CD4-positive, alpha-beta memory T cell (primary cell): ENCODE data around the gene FAM76A. TPM values are rescaled to one million over a fixed set of nuclear protein-coding genes. Genes with fewer than 3 reads are reported as not detected.
"Not testable (repeated sequence)": the region's sequence is repeated elsewhere in the genome, so short reads cannot be mapped to it uniquely, and the experiment has no call there.

Experiments used
- CTCF ChIA-PET: fragments of 350-600 bp; sonication (Branson Sonifier 250); formaldehyde crosslinking; loops from one replicate; lab custom pipeline; 2021; ENCODE audit warnings: inconsistent platforms; ENCODE audit not compliant: partially characterized antibody; lab: Charles Lee
- POLR2A ChIA-PET: fragments of 350-600 bp; sonication (Branson Sonifier 250); formaldehyde crosslinking; loops from one replicate; lab custom pipeline; 2021; ENCODE audit not compliant: partially characterized antibody; lab: Charles Lee
- DNase-seq, 5 donors: peaks; one replicate each; pipeline versions ENCODE4 v3.0.0 to v3.0.0-alpha.2; 2020 to 2022; ENCODE audit warnings: mixed read lengths in 1 of 5
- H3K27ac ChIP-seq: one replicate; pipeline ENCODE4 v1.7.0; 2013; ENCODE audit warnings: low read depth, low read length
- H3K27me3 ChIP-seq: 2 replicates; pipeline ENCODE4 v1.7.0; 2013; ENCODE audit warnings: mild to moderate bottlenecking, low read length, moderate library complexity; ENCODE audit not compliant: insufficient read depth
- H3K36me3 ChIP-seq: 2 replicates; pipeline ENCODE4 v1.7.0; 2013; ENCODE audit warnings: mild to moderate bottlenecking, low read length, moderate library complexity; ENCODE audit not compliant: insufficient read depth
- H3K4me1 ChIP-seq: 2 replicates; pipeline ENCODE4 v1.7.0; 2013; ENCODE audit warnings: mild to moderate bottlenecking, low read length, moderate library complexity; ENCODE audit not compliant: insufficient read depth
- H3K4me3 ChIP-seq, 2 donors: one replicate each; pipeline ENCODE4 v1.7.0; 2013; ENCODE audit warnings: low read length in 2 of 2, mild to moderate bottlenecking in 1 of 2
- H3K9me3 ChIP-seq, 2 donors: one replicate each; pipeline ENCODE4 v1.7.0; 2013; ENCODE audit warnings: low read length in 2 of 2, control low read depth in 1 of 2; ENCODE audit not compliant: control insufficient read depth in 1 of 2
- H3K27ac Mint-ChIP-seq, 7 donors: one replicate each; pipeline ENCODE4 v1.8.0; 2020 to 2021; ENCODE audit warnings: mixed read lengths in 7 of 7, mild to moderate bottlenecking in 6 of 7, inconsistent platforms in 3 of 7, moderate library complexity in 3 of 7
- H3K27me3 Mint-ChIP-seq, 2 donors: one replicate each; pipeline ENCODE4 v1.8.0; 2020 to 2021; ENCODE audit warnings: mixed read lengths in 2 of 2
- H3K36me3 Mint-ChIP-seq, 2 donors: one replicate each; pipeline ENCODE4 v1.8.0; 2020 to 2021; ENCODE audit warnings: mixed read lengths in 2 of 2, inconsistent platforms in 1 of 2, mild to moderate bottlenecking in 1 of 2
- H3K4me1 Mint-ChIP-seq, 4 donors: one replicate each; pipeline ENCODE4 v1.8.0; 2020 to 2021; ENCODE audit warnings: mixed read lengths in 4 of 4, mild to moderate bottlenecking in 1 of 4
- H3K4me3 Mint-ChIP-seq, 8 donors: one replicate each; pipeline ENCODE4 v1.8.0; 2020 to 2021; ENCODE audit warnings: mixed read lengths in 8 of 8, mild to moderate bottlenecking in 7 of 8, moderate library complexity in 6 of 8, inconsistent platforms in 3 of 8
- H3K9me3 Mint-ChIP-seq, 8 donors: one replicate each; pipeline ENCODE4 v1.8.0; 2020 to 2021; ENCODE audit warnings: mixed read lengths in 8 of 8, mild to moderate bottlenecking in 5 of 8, inconsistent platforms in 3 of 8, moderate library complexity in 1 of 8
- intact Hi-C: fragments of 100-400 bp; cut with micrococcal nuclease; formaldehyde crosslinking; loops from one replicate; pipeline ENCODE4 v1.15.1; 2023
- polyA plus RNA-seq, 2 donors: library from polyadenylated mRNA; unstranded; fragments of 300-500 nt; fragmentation: Illumina TruSeq; gene quantifications; one replicate each; pipeline ENCODE4 v1.2.3, GENCODE V29; 2021
- total RNA-seq, 2 experiments: library from RNA; stranded (reverse); gene quantifications; one replicate each; pipeline ENCODE4 v1.2.3, GENCODE V29; 2021

Gene FAM76A
- total RNA-seq (10 to 100 TPM; 22.8 to 26.0 TPM), polyA plus RNA-seq (10 to 100 TPM in 1 of 2 donors, 1 to 10 TPM in 1; 3.1 to 10.3 TPM)

GRCh38 chr1:27725374-27726172, at the start of gene FAM76A:
FAM76A (plus strand) TSS chr1:27725961; CDS start chr1:27726081, 120 bp downstream.
- intact Hi-C loops: loop anchor here (1.0 to 2.0 kb wide), 4 partner anchors 47 to 117 kb away; partner anchors contain the start of genes IFI6 and PPP1R8

GRCh38 chr1:27676410-27676809, 49.4 kb upstream of the FAM76A start:
- CTCF ChIA-PET: interaction anchor here (0.7 to 0.9 kb wide), 2 partner anchors 48 to 68 kb away, joined by 3 read pairs; no protein-coding TSS in a partner anchor

More at GRCh38 chr1:27725374-27726172, at the start of gene FAM76A:
- Mint-ChIP-seq H3K4me3 (peak within 1 kb of the TSS; percentile 83 to 91 (median 88)), H3K36me3 (peaks cover 14 to 15% of the 10 kb centered on the region in 2 donors), H3K27me3 (no peaks in the 10 kb centered on the region), H3K4me1 (peaks cover 11 to 38% (median 24%) of the 10 kb centered on the region in 4 donors), H3K9me3 (no peaks in the 10 kb centered on the region), H3K27ac (peak within 1 kb of the TSS; percentile 96 to 100 (median 99))
- peaks cover 13% of the 10 kb centered on the region for H3K36me3 ChIP-seq
- peak within 1 kb of the TSS; percentile 38 to 91 for H3K4me3 ChIP-seq
- POLR2A ChIA-PET: interaction anchor here (0.6 to 2.1 kb wide), 31 partner anchors 9 to 1456 kb away, joined by 3 to 50 read pairs (median 4); partner anchors contain the start of genes AHDC1, EPB41, GPATCH3 and IFI6
- CTCF ChIA-PET: interaction anchor here (0.6 to 2.7 kb wide), 17 partner anchors 10 to 225 kb away, joined by 3 to 23 read pairs (median 4); partner anchors contain the start of genes IFI6, PPP1R8 and STX12
- no peaks in the 10 kb centered on the region for H3K27me3 ChIP-seq
- no peaks in the 10 kb centered on the region for H3K9me3 ChIP-seq
- peaks cover 16% of the 10 kb centered on the region for H3K4me1 ChIP-seq
- peak within 1 kb of the TSS; percentile 90 for H3K27ac ChIP-seq
- DNase-seq: peak; percentile 99 to 100 (median 99)

DNA sequence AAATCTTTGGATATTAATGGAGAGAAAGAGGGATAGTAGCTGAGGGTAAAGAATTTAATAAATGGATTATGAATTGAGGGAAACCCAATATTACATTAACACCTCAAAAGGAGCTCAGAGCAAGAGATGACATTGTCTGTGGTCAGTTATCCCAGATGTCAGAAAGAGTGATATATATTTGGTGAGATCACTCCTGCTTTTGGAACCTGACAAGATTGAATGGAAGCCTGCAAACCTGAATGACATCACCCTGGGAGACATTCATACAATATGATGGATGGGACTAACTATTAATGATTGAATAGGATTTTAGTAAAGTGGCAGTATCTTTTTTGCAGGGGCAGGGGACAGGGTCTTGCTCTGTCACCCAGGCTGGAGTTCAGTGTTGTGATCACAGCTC, 47.0 kb upstream of the FAM76A start:
- H3K4me3 Mint-ChIP-seq: no peak overlapping the region
- no peak for DNase-seq
- no peaks in the 10 kb centered on the region for H3K4me1 Mint-ChIP-seq
- peaks cover 0 to 2% of the 10 kb centered on the region in 2 donors for H3K27me3 Mint-ChIP-seq
- H3K27ac ChIP-seq: no peak overlapping the region
- H3K9me3 ChIP-seq: peaks cover 0 to 4% of the 10 kb centered on the region in 2 donors
- peaks cover 4 to 19% of the 10 kb centered on the region in 2 donors for H3K36me3 Mint-ChIP-seq
- no peaks in the 10 kb centered on the region for H3K36me3 ChIP-seq
- ChIA-PET POLR2A (interaction anchor here (0.6 kb wide), 1 partner anchor 110 kb away, joined by 3 read pairs; no protein-coding TSS in a partner anchor), CTCF (interaction anchor here (0.9 to 3.6 kb wide), 3 partner anchors 9 to 16 kb away, joined by 3 to 14 read pairs (median 3); no protein-coding TSS in a partner anchor)
- peaks cover 0 to 42% (median 30%) of the 10 kb centered on the region in 8 donors for H3K9me3 Mint-ChIP-seq
- no peaks in the 10 kb centered on the region for H3K4me1 ChIP-seq
- no peaks in the 10 kb centered on the region for H3K27me3 ChIP-seq
- intact Hi-C loops: no loop called here
- no peak overlapping the region for H3K4me3 ChIP-seq
- no peak overlapping the region for H3K27ac Mint-ChIP-seq

More at GRCh38 chr1:27676410-27676809, 49.4 kb upstream of the FAM76A start:
- DNase-seq: no peak
- H3K27ac ChIP-seq: no peak overlapping the region
- peaks cover 0 to 4% of the 10 kb centered on the region in 2 donors for H3K9me3 ChIP-seq
- H3K4me3 ChIP-seq: no peak overlapping the region
- Mint-ChIP-seq H3K9me3 (peaks cover 0 to 26% (median 16%) of the 10 kb centered on the region in 8 donors), H3K4me1 (peaks cover 9 to 13% (median 12%) of the 10 kb centered on the region in 4 donors), H3K27ac (peak overlapping the region in 1 of 7 donors; percentile 24), H3K36me3 (peaks cover 1 to 7% of the 10 kb centered on the region in 2 donors), H3K27me3 (peaks cover 0 to 2% of the 10 kb centered on the region in 2 donors), H3K4me3 (no peak overlapping the region)
- POLR2A ChIA-PET: interaction anchor here (0.6 kb wide), 1 partner anchor 1061 kb away, joined by 4 read pairs; the partner anchor contains the start of gene YTHDF2
- H3K27me3 ChIP-seq: no peaks in the 10 kb centered on the region
- no peaks in the 10 kb centered on the region for H3K36me3 ChIP-seq
- peaks cover 14% of the 10 kb centered on the region for H3K4me1 ChIP-seq
- intact Hi-C loops: no loop called here

- H3K27ac Mint-ChIP-seq, H3K27me3 ChIP-seq, H3K4me3 ChIP-seq, H3K4me1 ChIP-seq, DNase-seq, POLR2A ChIA-PET, H3K4me3 Mint-ChIP-seq, intact Hi-C loops, H3K27ac ChIP-seq, H3K36me3 ChIP-seq, H3K4me1 Mint-ChIP-seq, H3K9me3 ChIP-seq, H3K27me3 Mint-ChIP-seq: not testable (repeated sequence)
- peaks cover 4 to 19% of the 10 kb centered on the region in 2 donors for H3K36me3 Mint-ChIP-seq
- peaks cover 0 to 42% (median 30%) of the 10 kb centered on the region in 8 donors for H3K9me3 Mint-ChIP-seq
- CTCF ChIA-PET: interaction anchor here (3.6 kb wide), 1 partner anchor 11 kb away, joined by 14 read pairs; no protein-coding TSS in a partner anchor
Observed at GRCh38 chr1:27680225-27680791, 45.5 kb upstream of the FAM76A start.

DNA sequence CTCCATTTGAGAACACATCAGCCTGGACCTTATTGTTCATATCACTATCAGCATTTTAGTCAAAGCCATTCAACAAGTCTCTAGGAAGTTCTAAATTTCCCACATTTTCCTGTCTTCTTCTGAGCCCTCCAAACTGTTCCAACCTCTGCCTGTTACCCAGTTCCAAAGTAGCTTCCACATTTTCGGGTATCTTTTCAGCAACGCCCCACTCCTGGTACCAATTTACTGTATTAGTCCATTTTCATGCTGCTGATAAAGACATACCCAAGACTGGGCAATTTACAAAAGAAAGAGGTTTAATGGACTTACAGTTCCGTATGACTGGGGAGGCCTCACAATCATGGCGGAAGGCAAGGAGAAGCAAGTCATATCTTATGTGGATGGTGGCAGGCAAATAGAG, 44.2 kb upstream of the FAM76A start:
- POLR2A ChIA-PET, intact Hi-C loops, H3K27ac ChIP-seq: not testable (repeated sequence)

DNA sequence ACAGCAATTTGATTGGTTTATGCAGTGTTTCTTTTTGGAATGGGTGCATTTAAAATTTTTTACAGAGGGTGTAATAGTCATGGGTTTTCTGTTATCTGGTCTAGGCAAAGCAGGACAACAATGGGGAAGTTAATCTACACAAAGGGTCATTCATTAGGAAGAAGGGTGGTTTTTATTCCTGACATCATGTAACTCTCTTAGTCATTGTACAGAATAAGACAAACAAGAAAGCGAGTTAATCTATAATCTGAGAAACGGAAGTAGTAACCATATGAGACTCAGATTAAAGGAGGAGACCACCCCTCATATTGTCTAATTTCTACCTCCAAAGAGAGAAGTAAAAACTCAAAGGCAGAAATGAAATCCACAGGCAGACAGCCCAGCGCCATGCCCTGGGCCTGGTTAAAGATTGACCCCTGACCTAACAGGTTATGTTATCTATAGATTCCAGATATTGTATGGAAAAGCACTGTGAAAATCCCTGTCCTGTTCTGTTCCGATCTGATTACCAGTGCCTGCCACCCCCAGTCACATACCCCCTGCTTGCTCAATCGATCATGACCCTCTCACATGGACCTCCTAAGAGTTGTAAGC, 43.3 kb upstream of the FAM76A start:
- peaks cover 0 to 42% (median 30%) of the 10 kb centered on the region in 8 donors for H3K9me3 Mint-ChIP-seq
- intact Hi-C loops: no loop called here
- Histone ChIP-seq H3K4me3 (no peak overlapping the region), H3K9me3 (peaks cover 0 to 4% of the 10 kb centered on the region in 2 donors), H3K36me3 (no peaks in the 10 kb centered on the region), H3K4me1 (no peaks in the 10 kb centered on the region), H3K27ac (no peak overlapping the region), H3K27me3 (no peaks in the 10 kb centered on the region)
- no peak for DNase-seq
- POLR2A ChIA-PET: no interaction called here
- peaks cover 0 to 3% (median 0%) of the 10 kb centered on the region in 4 donors for H3K4me1 Mint-ChIP-seq
- H3K4me3 Mint-ChIP-seq: no peak overlapping the region
- no peak overlapping the region for H3K27ac Mint-ChIP-seq
- peaks cover 4 to 19% of the 10 kb centered on the region in 2 donors for H3K36me3 Mint-ChIP-seq
- peaks cover 2% of the 10 kb centered on the region in 2 donors for H3K27me3 Mint-ChIP-seq
- CTCF ChIA-PET: interaction anchor here (0.7 kb wide), 1 partner anchor 11 kb away, joined by 3 read pairs; no protein-coding TSS in a partner anchor

More for the DNA sequence above, 44.2 kb upstream of the FAM76A start:
- H3K9me3 Mint-ChIP-seq: peaks cover 0 to 42% (median 30%) of the 10 kb centered on the region in 8 donors
- H3K36me3 ChIP-seq, H3K4me3 Mint-ChIP-seq, H3K4me3 ChIP-seq, H3K4me1 Mint-ChIP-seq, H3K27me3 Mint-ChIP-seq, H3K9me3 ChIP-seq, DNase-seq, H3K27me3 ChIP-seq, H3K4me1 ChIP-seq, CTCF ChIA-PET, H3K27ac Mint-ChIP-seq: not testable (repeated sequence)
- H3K36me3 Mint-ChIP-seq: peaks cover 4 to 19% of the 10 kb centered on the region in 2 donors
